Right kidney (tissue), 1 donor: Measurements from ENCODE around the gene SLC35D1.

Experiments
- DNase-seq: peaks from one replicate; pipeline ENCODE4 v3.0.0-alpha.2; 2016

SLC35D1 gene

GRCh38 chr1:67051196-67051595 is 2.8 kb downstream of the SLC35D1 start:
- DNase-seq = no peak

GRCh38 chr1:67044631-67045270 is 9.2 kb downstream of the SLC35D1 start:
- no peak for DNase-seq

GRCh38 chr1:67043366-67043765 is 10.6 kb downstream of the SLC35D1 start:
- no peak for DNase-seq

GRCh38 chr1:67041841-67042503 is 12.0 kb downstream of the SLC35D1 start:
- DNase-seq = no peak

- no peak for DNase-seq
These were observed 13.5 kb downstream of the SLC35D1 start for GRCh38 chr1:67040405-67040804.

- no peak for DNase-seq
These were observed 22.1 kb downstream of the SLC35D1 start for GRCh38 chr1:67031859-67032247.

GRCh38 chr1:67031121-67031858 is 22.7 kb downstream of the SLC35D1 start:
- no peak for DNase-seq

GRCh38 chr1:67029472-67029871 is 24.5 kb downstream of the SLC35D1 start:
- DNase-seq = no peak

- no peak for DNase-seq
These were observed 33.2 kb downstream of the SLC35D1 start for GRCh38 chr1:67020765-67021164.

- DNase-seq = no peak
These were observed 33.6 kb downstream of the SLC35D1 start for GRCh38 chr1:67020304-67020703.

GRCh38 chr1:67019600-67020136 is 34.3 kb downstream of the SLC35D1 start:
- no peak for DNase-seq

GRCh38 chr1:67019121-67019520 is 34.8 kb downstream of the SLC35D1 start:
- no peak for DNase-seq

- no peak for DNase-seq
These were observed 35.4 kb downstream of the SLC35D1 start for GRCh38 chr1:67018574-67018973.

- no peak for DNase-seq
These were observed 40.4 kb downstream of the SLC35D1 start for GRCh38 chr1:67013573-67013972.

- no peak for DNase-seq
These were observed 44.2 kb downstream of the SLC35D1 start for GRCh38 chr1:67009792-67010191.

GRCh38 chr1:67005068-67005467 is 48.9 kb downstream of the SLC35D1 start:
- no peak for DNase-seq

GRCh38 chr1:67004176-67004575 is 49.8 kb downstream of the SLC35D1 start:
- no peak for DNase-seq

GRCh38 chr1:67001682-67002425 is 52.1 kb downstream of the SLC35D1 start:
- no peak for DNase-seq

- DNase-seq = no peak
These were observed 54.1 kb downstream of the SLC35D1 start for GRCh38 chr1:66999640-67000400.

- DNase-seq = no peak
These were observed 55.0 kb downstream of the SLC35D1 start for GRCh38 chr1:66998972-66999371.

- peak; percentile 31 for DNase-seq
These were observed 57.8 kb downstream of the SLC35D1 start for GRCh38 chr1:66996018-66996682.
